NCI-H2227 treated with DMSO at 0.1 percent for 48 hours (cell line): ENCODE measurements around the gene STOX1.
"Not testable (repeated sequence)": the region's sequence is repeated elsewhere in the genome, so short reads cannot be mapped to it uniquely, and the experiment has no call there.

Experiments used
- DNase-seq: peaks from one replicate; lab custom pipeline; 2025; lab: John Stamatoyannopoulos, UW

STOX1 gene

GRCh38 chr10:68879628-68880027 is 52.3 kb downstream of the STOX1 start:
- no peak for DNase-seq

DNA sequence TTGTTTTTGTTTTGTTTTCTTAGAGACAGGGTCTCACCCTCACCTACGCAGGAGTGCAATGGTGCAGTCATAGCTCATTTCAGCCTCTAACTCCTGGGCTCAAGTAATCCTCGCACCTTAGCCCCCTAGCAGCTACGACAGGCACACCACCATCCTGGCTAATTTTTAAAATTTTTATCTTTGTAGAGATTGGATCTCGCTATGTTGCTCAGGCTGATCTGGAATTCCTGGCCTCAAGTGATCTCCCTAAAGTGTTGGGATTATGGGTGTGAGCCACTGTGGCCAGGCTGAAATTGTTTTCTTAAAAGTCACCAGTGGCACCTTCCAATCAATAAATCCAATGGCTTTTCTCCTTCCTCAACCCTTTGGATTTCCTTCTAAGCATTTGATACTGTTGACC is 52.9 kb downstream of the STOX1 start:
- no peak for DNase-seq

DNA sequence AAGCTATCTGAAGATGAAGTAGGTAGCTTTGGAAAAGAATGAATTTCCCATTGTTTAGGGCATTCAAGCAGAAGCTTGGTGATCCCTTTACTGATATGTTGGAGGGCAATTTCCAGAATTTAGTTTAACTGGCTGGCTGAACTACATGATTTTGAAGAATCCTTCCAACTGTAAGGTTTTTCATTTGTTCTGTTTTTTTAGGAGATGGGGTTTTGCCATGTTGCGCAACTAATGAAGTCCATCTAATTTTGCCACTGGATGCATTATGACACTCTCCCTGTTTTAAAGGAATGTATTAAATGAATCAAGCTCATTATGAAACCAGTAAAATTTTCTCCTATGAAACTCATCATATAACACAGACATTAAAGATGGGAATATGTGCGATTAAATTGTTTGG is 67.7 kb downstream of the STOX1 start:
- DNase-seq: no peak

DNA sequence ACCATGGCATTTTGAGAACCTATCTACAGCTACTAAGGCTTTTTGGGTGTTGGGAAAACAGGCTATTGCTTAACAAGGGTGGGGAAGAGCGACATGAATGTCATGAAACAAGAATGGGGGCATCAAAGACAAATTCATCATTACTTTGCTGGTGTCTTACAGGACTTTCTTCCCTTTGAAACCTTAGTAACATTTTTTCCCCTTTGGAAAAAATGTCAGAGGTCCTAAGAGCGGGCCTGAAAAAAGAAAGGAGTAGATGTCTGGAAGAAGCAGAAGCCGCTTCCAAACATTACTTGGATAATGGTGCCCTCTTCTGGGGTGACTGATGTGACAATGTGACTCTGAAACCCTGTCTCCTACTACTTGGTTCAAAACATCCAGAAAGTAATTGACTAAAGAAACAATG is 70.0 kb downstream of the STOX1 start:
- peak; percentile 68 for DNase-seq

- DNase-seq: peak; percentile 11
These were observed 71.9 kb downstream of the STOX1 start for GRCh38 chr10:68899186-68899745.

- DNase-seq: no peak
These were observed 73.2 kb downstream of the STOX1 start for GRCh38 chr10:68900427-68901104.

DNA sequence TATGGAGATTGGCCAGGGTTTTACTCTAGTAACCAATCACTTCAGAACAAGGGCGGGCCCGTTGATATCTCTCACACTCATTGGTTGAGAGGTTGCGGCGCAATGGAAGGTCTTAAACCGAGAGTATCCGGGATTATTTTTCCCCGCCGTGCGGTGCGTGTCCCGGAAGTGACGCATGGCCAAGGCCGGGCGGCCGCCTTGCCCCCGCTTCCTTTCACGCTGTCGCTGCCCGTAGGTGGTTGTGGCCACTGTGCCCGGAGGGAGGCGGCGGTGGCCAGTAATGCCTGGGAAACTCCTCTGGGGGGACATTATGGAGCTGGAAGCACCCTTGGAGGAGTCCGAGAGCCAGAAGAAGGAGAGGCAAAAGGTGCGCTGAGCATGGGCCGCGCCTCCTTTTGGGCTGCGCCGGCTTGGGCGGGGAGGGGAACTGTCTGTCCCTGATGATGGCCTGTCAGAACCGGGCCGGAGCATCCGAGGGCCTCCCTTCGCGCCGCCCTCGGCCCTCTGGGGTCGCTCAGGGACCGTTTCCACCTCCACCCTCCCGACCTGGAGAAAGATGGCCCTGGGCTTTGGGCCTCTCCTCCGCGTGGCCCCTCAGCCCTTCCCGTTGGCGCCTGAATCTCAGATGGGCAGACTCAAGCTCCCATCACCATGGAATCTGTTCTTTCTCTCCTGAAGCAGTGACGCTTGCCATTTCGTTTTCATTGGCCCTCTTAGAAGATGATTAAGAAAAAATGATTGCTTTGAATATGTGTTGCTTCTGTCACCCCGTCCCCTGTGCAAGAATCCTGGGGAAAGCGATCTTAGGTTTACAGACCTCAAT is 74.0 kb downstream of the STOX1 start, which contains the start of gene DDX50:
TSS of gene DDX50 (plus strand) at position 211 of the 823 bp plus-strand sequence. CDS start at position 281, 70 bp downstream.
- peak; percentile 95 for DNase-seq

DNA sequence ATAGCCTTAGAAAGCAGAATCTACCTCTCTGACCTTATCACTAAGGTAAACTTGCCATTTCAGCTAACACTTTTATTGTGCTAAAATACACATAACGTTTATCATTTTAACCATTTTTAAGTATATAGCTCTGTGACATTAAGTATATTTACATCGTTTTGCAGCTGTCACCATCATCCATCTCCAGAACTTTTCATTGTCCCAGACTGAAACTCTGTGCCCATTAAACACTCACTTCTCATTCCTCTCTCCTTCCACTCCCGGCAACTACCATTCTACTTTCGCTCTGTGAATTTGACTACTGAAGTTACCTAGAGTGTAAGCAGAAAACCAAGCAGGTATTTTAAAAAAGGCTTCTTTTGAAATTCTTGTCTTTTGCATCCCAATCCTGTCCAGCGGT is 75.1 kb downstream of the STOX1 start:
- no peak for DNase-seq

GRCh38 chr10:68924593-68924992 is 97.3 kb downstream of the STOX1 start:
- DNase-seq: no peak

DNA sequence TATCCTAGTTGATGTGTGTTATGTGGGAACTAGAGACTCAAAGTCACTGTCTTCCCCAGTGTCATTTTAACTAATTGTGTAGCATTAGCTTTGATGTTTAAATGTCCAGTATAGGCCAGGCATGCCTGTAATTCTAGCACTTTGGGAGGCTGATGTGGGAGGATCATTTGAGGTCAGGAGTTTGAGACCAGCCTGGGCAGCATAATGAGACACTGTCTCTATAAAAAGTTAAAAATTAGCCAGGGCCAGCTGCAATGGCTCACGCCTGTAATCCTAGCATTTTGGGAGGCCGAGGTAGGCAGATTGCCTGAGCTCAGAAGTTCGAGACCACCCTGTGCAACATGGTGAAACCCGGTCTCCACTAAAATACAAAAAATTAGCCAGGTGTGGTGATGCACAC is 98.2 kb downstream of the STOX1 start:
- no peak for DNase-seq

GRCh38 chr10:68929157-68929556 is 101.8 kb downstream of the STOX1 start:
- not testable (repeated sequence) for DNase-seq

DNA sequence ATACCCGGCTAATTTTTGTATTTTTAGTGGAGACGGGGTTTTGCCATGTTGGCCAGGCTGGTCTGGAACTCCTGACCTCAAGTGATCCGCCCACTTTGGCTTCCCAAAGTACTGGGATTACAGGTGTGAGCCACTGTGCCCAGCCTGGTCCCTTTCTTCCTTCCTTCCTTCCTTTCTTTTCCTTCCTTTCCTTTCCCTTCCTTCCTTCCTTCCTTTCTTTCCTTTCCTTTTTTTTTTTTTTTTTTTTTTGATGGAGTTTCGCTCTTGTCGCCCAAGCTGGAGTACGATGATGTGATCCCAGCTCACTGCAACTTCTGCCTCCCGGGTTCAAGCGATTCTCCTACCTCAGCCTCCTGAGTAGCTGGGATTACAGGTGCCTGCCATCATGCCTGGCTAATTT is 102.6 kb downstream of the STOX1 start:
- DNase-seq: not testable (repeated sequence)

DNA sequence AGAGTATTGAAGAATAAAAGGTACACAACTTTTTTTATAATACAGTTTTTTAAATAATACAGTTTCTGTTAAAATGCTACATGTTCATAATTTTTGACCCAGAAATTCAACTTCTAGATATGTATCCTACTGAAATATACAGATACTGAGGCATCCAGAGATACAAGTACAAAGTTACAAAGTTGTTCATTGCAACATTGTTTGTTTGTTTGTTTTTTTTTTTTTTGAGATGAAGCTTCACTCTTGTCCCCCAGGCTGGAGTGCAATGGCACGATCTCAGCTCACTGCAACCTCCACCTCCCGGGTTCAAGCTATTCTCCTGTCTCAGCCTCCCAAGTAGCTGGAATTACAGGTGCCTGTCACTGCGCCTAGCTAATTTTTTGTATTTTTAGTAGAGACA is 105.5 kb downstream of the STOX1 start:
- DNase-seq: not testable (repeated sequence)

DNA sequence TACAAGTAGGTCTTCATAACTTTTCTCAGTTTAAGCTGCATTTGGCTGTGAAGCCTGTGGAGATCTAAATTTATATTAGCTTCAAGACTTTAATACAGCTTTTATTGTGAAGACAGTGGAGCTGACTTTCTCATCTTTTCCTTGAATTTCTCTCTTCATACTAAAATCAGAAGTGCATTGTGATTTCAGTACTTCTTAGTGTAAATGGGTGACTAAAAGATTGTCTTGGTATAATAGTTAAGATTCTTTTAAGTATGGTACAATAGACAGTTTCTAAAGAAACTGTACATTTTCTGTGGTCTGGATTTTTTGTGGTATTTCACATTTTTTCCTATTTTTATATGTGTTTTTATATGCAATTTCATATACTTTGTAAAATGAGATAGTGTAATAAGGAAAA is 107.7 kb downstream of the STOX1 start:
- no peak for DNase-seq

GRCh38 chr10:68938117-68938516 is 110.8 kb downstream of the STOX1 start:
- no peak for DNase-seq

- no peak for DNase-seq
These were observed 111.6 kb downstream of the STOX1 start for GRCh38 chr10:68938884-68939283.

GRCh38 chr10:68940917-68941316 is 113.6 kb downstream of the STOX1 start:
- not testable (repeated sequence) for DNase-seq
